Hematopoietic multipotent progenitor cell treated with erythropoietin and hydrocortisone succinate and interleukin-3 and kit ligand, for 17 days (in vitro differentiated cells): Measurements from ENCODE around the gene SPRYD4.
"Not testable (repeated sequence)": the region's sequence is repeated elsewhere in the genome, so short reads cannot be mapped to it uniquely, and the experiment has no call there.

Experiments
- DNase-seq: peaks from one replicate; pipeline ENCODE4 v3.0.0-alpha.2; 2015; ENCODE audit warnings: low spot score

SPRYD4 gene

DNA sequence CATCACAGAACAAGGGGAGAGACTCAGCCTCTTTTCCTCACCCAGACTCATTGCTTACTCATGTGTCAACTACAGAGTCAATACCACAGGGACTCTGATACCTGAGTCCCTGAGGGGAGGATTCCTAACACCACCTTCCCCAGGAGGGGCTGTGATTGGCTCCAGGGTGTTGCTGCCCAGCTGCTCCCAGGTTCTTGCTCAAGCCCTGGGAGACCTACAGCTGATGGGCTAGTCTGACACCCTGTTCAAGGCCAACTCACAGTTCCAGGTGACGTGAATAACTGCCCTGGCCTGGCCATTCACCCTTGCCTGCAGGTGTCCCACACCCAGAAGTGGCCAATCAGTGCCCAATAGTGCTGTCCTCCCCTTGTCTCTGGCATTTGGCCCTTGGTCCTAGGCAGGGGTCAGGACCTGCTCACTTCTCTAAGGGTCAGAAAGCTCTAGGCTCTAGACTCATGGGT is 8.6 kb downstream of the SPRYD4 start:
- no peak for DNase-seq

DNA sequence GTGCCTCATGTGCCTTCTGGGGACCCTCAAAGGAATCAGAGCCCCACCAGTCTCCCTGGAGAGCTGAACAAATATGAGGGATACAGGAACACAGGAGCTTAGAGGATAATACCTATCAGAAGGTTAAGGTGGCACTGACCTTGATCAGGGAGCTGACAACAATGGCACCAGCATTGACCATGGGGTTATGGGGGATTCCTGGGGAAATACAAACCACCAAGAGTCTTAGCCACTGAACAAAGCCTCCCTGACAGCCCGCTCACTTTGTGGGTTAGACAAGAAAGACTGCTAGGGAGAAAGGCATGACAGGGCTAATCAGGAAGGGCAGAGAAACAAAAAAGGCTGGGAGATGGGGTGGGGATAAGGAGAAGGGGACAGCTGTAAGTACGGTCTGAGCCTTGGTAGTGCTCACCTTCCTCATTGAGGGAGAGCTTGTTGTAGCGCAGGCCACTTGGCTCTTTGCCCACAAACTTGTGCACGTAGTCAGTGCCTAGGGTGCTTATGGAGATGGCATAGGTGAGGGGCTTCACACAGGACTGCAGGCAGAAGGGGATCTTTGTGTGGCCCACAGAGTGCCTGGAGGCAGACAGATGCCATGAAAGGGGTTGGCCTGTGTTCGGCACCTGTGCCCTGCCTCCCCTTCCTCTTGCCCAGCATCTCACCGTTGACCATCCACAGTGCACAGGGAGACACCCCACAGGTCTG is 9.3 kb downstream of the SPRYD4 start:
- no peak for DNase-seq

DNA sequence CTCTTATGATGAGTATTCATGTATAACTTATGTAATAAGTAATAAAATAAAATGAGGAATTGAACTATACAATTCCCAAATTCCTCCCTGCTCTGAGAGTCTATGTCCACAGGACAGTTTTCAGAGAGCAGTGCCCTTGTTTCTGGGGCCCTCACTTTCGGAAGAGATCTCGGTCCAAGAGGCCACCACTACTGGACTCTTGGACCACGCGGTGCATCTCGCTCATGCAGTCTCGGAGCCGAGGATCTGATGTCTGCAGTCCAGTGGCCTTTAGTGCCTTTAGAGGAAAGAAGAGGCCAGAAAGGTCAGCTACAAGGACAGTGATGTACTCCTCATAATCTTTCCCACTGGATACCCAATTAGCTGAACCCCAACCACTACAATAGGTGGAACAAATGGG is 11.2 kb downstream of the SPRYD4 start:
- DNase-seq: no peak

DNA sequence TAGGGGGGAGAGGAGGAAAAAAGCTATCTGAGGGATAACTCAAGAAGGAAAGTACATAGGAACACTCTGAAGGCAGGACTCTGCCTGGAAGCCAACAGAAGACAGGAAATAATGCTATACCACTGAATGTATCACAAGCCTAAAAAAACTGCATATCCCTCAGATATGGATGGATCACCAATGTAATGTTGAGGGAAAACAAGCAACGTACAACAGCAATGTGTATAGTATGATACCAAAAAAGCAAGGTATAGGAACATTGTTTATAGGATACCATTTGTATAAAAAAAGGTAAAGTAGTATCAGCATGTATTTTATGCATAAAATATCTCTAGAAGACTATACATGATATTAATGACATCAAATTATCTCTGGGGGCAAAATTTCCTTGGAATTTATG is 16.2 kb downstream of the SPRYD4 start:
- no peak for DNase-seq

DNA sequence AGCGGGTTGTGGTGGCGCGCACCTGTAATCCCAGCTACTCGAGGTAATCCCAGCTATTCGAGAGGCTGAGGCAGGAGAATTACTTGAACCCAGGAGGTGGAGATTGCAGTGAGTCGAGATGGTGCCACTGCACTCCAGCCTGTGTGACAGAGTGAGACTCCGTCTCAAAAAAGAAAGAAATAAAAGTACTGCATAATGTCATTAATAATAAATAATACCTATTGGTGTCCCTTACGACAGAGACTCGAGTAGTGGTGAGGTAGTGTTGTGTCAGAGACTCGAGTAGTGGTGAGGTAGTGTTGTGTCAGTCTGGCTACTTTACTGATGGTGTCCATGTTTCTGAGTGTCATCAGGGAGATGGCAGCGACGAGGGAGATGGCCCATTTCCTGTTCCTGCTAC is 18.3 kb downstream of the SPRYD4 start:
- DNase-seq: no peak

DNA sequence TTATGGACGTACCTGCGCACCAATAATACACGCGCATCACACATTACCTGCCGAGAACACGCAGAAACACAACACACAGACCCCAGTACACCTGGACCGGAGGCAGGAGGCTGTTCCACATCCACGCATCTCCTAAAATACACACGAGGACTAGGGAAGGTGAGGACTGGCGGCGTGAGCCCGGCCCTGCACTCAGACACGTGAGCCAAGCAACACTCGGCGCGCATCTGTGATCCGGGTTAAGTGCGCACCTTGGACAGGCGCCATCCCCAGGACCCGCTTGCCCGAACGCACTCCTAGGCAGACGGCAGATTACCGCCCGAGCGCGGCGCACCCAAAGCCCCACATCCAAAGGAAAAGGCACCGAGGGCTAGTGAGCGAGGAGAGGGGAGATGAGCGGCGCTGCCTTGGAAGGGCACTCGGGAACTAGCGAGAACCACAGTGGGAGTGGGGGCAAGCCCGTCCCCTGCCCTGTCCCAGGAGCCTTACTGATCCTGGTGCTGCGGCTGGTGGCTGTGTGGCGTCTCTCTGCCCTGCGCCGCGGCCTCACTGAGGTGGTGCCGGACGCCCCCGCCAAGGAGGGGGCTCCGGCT is 19.2 kb downstream of the SPRYD4 start:
- no peak for DNase-seq

DNA sequence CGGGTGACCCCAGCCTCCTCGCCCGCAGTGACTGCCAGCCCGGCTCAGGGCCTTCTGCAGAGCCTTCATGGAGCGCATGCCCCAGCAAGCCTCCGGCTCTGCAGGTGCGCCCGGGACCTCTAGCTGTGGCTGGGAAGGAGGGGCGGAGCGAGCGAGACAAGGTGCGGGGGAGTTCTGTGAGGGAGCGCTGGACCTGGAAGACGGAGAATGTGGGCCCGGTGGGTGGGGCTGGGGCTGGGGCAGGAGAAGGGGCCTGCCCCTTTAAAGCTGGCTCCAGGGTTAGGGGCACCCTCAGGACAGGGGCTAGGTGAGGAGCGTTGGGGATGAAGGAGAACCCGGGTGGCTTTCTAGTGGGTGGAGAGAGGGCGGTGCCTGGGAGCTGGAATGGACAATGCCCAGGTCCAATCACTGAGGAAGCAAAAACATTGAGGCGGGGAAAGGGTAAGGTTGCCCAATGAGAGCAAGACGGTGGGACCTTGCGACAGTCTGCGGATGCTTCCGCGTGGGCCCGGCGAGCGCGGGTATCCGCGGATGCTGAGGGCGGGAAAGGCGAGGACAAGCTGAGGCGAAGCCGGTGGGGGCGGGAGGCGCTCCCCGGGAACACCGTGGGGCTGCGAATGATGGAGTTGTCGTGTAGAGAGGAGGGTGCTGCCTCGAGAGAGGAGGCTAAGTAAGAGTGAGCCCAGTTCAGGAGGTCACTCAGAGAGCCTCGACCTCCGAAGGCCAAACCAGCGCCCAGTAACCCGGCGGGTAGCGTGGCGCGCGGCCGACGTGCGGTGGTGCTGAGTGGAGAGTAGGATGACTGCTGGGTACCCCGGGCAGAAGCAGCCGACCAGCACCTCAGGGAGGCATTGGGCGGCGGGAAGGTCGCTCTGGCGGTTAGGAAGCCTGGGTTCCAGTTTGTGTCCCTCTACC is 19.9 kb downstream of the SPRYD4 start, which contains the start of gene GLS2:
Gene GLS2, minus strand, starts transcription at position 121 of the 915 bp plus-strand sequence. Its CDS starts 43 bp downstream, at position 78.
- no peak for DNase-seq

DNA sequence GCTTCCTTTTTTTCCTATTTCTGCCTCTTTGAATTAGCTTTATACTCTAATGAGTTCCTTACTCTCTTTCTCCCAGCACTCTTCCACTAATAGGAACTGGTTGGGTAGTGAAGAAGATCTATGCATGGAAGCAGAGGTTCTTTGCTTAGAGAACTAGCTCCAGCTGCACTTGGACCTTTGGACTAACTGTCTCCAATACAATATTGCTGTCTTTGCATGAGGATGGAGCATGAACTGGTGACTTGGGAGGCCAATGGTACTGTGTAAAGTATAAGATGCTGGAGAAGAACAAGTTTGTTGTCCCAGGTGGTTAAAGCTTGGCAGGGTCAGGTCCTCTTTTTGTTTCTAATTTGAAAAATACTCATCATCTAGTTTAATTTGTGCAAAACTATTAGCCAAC is 22.0 kb downstream of the SPRYD4 start:
- DNase-seq: no peak

DNA sequence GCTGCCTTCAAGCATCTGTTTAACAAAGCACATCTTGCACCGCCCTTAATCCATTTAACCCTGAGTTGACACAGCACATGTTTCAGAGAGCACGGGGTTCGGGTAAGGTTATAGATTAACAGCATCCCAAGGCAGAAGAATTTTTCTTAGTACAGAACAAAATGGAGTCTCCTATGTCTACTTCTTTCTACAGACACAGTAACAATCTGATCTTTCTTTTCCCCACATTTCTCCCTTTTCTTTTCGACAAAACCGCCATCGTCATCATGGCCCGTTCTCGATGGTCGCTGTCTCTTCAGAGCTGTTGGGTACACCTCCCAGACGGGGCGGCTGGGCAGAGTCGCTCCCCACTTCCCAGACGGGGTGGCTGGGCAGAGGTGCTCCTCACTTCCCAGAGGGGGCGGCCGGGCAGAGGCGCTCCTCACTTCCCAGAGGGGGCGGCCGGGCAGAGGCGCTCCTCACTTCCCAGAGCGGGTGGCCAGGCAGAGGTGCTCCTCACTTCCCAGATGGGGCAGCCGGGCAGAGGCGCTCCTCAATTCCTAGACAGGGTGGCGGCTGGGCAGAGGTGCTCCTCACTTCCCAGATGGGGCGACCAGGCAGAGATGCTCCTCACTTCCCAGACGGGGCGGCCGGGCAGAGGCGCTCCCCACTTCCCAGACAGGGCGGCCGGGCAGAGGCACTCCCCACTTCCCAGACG is 25.2 kb downstream of the SPRYD4 start:
- DNase-seq: not testable (repeated sequence)

DNA sequence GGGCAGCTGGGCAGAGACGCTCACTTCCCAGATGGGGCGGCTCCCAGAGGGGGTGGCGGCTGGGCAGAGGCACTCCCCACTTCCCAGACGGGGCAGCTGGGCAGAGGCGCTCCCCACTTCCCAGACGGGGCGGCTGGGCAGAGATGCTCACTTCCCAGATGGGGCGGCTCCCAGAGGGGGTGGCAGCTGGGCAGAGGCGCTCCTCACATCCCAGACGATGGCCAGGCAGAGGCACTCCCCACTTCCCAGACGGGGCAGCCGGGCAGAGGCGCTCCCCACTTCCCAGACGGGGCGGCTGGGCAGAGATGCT is 25.7 kb downstream of the SPRYD4 start:
- DNase-seq: not testable (repeated sequence)

DNA sequence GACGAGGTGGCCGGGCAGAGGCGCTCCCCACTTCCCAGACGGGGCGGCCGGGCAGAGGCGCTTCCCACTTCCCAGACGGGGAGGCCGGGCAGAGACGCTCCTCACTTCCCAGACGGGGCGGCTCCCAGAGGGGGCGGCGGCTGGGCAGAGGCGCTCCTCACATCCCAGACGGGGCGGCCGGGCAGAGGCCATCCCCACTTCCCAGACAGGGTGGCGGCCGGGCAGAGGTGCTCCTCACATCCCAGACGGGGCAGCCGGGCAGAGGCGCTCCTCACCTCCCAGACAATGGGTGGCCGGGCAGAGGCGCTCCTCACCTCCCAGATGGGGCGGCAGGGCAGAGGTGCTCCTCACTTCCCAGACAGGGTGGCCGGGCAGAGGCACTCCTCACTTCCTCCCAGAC is 26.1 kb downstream of the SPRYD4 start:
- DNase-seq: not testable (repeated sequence)

DNA sequence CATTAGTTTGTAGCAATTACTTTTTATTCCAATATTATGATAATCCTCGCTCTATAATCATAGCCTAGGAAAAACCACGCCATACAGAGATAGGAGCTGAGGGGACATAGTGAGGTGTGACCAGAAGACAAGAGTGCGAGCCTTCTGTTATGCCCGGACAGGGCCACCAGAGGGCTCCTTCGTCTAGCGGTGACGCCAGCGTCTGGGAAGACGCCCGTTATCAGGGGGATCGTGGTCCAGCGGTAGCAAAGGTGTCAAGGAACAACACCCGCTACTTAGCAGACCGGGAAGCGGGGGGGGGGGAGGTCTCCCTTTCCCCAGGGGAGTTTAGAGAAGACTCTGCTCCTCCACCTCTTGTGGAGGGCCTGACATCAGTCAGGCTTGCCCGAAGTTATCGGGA is 28.3 kb downstream of the SPRYD4 start:
- DNase-seq: peak; percentile 54

DNA sequence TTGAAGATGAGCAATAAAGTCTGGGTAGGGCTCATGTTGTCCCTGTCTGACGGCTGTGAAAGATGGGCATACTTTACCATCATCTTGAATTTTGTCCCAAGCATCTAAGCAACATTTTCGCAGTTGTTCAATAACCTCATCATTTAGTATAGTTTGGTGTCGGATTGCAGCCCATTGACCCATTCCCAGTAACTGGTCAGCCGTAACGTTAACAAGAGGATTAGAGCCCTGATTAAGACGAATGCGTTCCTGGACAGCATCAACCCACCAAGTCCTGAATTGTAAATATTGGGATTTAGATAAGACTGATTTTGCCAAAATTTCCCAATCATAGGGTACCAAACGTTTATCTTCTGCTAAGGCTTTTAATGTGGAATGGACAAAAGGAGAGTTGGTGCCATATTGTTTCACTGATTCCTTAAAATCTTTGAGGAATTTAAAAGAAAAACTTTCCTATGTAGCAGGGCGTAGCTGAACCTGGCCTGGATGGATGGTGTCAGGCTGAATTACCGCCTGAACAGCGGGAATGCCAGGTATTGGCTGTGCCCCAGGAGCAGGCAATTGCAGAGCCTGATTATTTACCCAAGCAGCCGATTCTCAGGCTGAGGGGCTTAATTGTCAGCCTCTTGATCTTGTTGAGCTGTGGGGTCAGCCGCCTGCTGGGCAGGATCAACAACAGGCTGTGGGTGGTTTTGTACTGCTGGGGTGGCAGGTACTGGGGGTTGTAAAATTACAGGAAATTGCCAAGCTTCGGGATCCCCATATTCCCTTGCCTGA is 29.9 kb downstream of the SPRYD4 start:
- DNase-seq: not testable (repeated sequence)

DNA sequence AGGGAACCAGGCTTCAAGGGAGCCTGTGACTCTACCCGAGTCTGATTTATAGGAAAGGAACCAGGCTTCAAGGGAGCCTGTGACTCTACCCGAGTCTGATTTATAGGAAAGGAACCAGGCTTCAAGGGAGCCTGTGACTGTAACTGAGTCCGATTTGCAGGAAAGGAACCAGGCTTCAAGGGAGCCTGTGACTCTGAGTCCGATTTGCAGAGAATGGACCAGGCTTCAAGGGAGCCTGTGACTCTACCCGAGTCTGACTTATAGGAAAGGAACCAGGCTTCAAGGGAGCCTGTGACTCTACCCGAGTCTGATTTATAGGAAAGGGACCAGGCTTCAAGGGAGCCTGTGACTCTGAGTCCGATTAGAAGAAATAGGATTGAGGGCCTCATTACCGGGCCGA is 31.1 kb downstream of the SPRYD4 start:
- not testable (repeated sequence) for DNase-seq

DNA sequence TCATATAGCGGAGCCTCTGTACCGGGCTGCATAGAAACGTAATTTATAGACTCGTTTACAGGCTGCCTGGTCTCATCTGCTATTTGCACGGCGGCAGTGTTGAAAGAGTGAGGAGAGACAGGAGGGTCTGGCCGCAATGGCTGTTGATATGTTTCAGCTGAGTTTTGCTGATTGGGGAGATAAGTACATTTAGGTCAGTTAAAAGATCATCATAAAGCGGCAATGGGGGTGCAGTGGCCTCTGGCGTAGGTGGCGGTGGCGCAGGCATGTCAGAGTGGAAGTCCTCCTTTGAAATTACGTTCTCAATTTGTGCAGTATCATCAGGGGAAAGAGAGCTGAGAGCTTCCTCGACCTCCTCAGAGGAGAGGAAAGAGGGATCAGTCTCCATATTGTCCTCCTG is 31.5 kb downstream of the SPRYD4 start:
- not testable (repeated sequence) for DNase-seq

DNA sequence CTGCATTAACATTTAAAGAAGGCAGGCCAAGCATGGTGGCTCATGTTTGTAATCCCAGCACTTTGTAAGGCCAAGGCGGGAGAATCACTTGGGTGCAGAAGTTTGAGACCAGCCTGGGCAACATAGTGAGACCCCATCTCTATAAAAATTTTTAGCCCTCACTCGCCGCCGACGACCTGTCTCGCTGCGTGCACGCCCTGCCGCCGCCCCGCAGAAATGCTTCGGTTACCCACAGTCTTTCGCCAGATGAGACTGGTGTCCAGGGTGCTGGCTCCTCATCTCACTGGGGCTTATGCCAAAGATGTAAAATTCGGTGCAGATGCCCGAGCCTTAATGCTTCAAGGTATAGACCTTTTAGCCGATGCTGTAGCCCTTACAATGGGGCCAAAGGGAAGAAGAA is 42.4 kb downstream of the SPRYD4 start:
- DNase-seq: no peak

DNA sequence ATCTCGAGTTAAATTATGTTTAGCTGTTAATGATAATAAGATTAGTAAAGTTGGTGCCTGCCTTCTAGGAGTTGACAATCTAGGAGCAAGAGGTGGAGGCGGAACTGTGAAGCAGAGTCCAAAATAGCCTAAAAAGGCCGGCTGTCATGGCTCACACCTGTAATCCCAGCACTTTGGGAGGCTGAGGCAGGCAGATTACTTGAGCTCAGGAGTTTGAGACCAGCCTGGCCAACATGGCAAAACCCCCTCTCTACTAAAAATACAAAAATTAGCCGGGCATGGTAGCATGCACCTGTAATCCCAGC is 45.6 kb downstream of the SPRYD4 start:
- not testable (repeated sequence) for DNase-seq

DNA sequence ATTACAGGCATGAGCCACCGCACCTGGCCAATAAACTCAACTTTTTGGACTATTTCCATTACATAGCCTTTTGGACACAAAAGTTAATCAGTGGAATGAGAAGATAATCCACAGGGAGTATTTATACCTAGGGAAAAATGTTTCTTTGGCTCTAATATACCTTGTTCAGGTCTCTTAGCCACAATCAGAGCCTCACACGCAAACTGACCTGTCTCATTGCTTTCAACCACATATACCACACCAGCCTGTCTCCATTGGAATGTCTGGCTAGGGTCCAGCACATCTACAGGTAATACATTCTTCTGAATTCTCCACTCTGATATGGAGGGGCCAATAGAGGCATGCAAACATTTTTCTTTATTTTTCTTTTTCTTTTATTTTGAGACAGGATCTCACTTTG is 49.5 kb downstream of the SPRYD4 start:
- no peak for DNase-seq

DNA sequence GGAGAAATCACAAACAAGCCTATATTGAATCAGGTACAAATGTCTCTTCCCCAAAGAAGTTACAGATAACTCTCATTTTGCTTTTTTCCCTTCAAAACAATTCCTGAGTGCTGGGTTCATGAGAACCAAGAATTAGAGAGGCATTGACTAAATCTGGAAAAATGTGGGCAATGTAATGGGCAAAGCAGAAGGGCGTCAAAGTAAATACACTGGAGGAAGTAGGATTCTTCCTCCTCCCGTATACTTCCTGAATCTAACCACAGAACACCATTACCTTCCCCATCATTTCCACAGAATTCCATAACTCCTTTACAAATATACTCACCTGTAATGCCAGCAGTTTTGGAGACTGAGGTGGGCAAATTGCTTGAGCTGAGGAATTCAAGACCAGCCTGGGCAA is 50.2 kb downstream of the SPRYD4 start:
- no peak for DNase-seq

DNA sequence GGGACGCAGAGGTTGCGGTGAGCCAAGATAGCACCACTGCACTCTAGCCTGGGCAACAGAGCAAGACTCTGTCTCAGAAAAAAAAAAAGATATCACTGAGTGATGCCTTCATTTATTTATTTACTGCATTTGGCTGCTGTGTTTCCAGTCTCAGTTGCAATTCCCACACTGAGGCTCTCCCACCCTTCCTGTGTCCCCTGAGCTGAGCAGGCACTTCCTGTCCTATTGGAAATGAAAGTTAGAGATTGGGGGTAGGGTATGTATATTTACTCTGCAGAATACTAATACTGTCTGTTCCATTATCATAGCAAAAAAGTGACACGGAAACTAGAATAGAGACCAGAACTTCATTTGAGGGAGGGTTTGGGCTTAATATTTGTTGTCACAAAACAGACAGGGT is 51.7 kb downstream of the SPRYD4 start:
- DNase-seq: no peak

DNA sequence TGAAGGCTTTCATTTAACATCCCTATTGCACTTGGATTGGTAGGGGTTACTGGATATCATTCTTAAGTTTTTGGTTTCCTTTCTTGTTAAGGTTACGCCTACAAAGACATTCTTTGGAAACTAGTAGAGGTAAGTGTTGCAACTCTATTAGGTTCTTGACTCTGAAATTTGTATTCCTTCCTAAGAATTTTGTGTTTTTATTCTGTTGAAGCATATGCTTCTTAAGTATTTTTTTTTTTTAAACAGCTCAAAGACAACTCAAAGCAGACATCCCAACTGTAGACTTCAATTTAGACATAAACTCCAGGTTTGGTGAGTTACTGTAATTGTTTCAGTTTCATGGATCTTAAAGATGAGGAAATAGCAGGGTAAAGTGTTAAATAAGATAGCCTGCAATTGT is 52.1 kb downstream of the SPRYD4 start:
- DNase-seq: no peak

DNA sequence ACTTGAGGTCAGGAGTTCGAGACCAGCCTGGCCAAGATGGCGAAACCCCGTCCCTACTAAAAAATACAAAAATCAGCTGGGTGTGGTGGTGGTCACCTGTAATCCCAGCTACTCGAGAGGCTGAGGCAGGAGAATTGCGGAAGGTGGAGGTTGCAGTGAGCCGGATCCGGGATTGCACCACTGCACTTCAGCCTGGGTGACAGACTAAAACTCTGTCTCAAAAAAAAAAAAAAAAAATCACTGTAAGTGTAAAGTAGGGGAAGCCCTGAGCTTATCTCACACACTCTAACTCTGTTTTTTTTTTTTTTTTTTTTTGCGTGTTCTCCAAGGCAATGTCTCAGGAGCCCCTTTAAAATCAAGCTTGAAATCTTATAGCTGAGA is 52.8 kb downstream of the SPRYD4 start:
- no peak for DNase-seq
